GM18870 (cell line): ENCODE data around the gene C11orf16.
A peak's percentile ranks its signal among the peaks of the same experiment; 100 is the strongest.
"Not testable (repeated sequence)": the region's sequence is repeated elsewhere in the genome, so short reads cannot be mapped to it uniquely, and the experiment has no call there.

ENCODE experiments used
- ATAC-seq: cut with Tn5 transposase; IDR thresholded peaks from one replicate; pipeline ENCODE4 v1.9.1; 2021; ENCODE audit warnings: moderate library complexity; ENCODE audit not compliant: unreplicated experiment

Gene C11orf16, protein sequence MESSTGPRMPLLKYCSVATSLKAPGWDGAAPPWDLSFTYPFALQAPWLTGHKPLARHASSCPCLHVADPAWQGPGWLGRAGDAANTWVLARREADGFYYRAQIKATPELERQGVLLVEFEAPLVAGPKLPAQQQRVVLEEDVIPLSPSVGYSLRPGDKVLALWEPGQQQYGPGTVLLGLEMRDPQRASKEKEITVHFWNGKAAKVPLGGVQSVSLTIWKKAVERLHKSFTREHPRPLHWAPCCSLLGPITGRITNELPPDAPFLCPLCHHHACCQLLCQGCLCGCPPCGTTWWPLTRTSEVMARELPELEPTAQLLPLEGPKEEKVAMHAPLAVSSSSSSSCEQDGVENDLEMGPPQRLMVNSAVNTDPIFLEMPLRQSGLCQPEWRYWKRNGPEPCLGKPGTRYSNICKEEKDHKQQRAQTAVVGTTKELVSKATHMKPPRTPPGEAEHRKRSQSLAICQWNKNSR

DNA sequence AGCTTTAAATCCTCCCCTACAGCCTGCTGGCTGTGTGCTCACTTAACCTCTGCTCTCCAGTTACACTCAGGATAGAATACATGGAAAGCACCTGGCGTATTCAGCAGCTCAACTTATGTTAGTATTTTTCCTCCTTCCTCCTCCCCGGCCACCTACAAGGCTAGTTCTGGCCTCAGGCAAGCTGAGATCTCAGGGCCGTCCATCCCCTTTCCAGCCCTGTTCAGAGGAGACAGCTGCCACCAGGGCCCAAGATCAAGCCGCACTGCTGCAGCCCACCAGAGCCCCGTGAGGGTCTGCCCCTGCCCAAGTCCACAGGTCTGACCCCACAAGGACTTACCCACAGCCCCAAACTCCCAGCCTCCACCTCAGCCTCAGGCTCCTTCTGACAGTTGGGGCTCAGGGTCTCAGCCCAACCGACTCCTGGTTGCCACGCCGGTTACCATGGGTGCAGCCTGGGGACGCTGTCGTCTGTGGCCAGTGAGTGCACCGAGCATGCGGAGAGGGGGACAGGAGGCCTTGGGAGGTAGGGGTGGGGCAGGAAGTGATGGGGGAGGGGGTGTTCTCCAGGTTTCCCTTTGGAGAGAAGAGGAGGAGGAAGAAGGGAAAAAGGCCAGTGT lies at the start of gene C11orf16:
Gene C11orf16 (minus strand): TSS at position 384 of the 617 bp plus-strand sequence. CDS start 639 bp downstream, outside the sequence.
- no peak for ATAC-seq

- ATAC-seq: no peak
Observed at GRCh38 chr11:8980485-8980884, 47.7 kb upstream of the C11orf16 start.

DNA sequence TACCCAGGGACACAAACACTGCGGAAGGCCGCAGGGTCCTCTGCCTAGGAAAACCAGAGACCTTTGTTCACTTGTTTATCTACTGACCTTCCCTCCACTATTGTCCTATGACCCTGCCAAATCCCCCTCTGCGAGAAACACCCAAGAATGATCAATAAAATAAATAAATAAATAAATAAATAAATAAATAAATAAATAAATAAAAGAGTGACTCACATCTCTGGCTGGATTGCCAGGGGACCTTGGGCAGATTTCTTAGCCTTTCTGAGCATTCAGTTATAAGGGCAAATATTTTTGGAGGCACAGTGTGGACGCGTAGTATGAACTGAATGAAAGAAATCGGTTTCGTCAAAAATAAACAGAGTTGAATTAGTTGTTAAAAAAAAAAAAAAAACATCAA lies 46.6 kb upstream of the C11orf16 start:
- ATAC-seq: not testable (repeated sequence)

DNA sequence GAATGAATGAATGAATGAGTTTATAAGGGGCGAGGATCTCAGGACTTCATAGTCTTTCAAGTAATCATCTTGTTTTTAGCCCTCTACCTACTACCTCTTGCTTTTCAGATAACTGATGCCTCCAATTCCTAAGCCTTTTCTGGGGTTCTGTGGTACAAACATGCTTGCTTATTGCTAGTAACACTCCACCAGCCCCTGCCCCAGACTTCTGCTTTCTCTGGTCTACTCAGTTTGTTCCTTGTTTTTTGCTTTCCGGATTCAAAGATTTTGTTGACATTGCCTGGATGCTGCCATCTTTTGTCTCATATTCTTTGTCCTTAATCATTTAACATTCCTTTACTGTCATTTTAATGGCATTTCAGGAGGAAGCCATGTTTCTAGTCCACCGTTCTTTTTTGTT lies 40.4 kb upstream of the C11orf16 start:
- ATAC-seq: no peak

GRCh38 chr11:8971924-8972316 lies 39.2 kb upstream of the C11orf16 start:
- no peak for ATAC-seq

DNA sequence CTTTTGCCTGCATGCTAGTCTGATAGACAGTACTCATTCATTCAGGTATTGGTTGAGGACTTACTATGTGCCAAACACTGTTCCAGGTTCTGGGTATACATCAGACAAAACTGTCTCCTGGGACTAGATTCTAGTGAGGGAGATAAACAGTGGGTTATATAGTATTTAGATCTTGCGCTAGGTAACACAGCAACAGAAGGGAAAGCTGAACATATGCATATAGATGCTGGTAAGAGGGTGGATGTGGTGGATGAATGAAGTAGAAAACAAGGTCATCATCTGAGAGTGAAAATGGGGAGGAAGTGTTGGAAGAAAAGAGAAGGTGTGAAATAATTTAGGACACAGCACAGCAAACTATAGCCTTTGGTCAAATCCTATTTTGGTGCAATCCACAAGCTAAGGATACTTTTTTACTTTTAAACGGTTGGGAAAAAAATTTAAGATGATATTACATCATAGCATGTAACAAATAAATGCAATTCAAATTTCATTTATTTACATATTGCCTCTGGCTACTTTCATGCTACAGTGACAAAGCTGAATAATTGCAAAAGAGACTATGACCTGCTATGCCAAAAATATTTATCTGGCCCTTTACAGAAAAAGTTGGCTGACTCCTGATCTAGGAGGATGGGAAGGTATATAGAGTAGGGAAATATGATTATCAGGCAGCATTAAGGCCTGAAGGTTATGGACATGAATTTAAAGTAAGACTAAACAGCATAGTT lies 38.6 kb upstream of the C11orf16 start:
- no peak for ATAC-seq

- no peak for ATAC-seq
Observed at GRCh38 chr11:8967184-8967583, 34.4 kb upstream of the C11orf16 start.

GRCh38 chr11:8964324-8965320 lies 31.9 kb upstream of the C11orf16 start, which contains the start of gene TMEM9B:
TMEM9B (minus strand) TSS chr11:8964442; CDS start chr11:8964313, 129 bp downstream.
- ATAC-seq: peak; percentile 46

- ATAC-seq: peak; percentile 48
Observed at GRCh38 chr11:8963569-8964323, 31.0 kb upstream of the C11orf16 start.

GRCh38 chr11:8962841-8963240 lies 30.1 kb upstream of the C11orf16 start:
- ATAC-seq: no peak

GRCh38 chr11:8961401-8961800 lies 28.7 kb upstream of the C11orf16 start:
- no peak for ATAC-seq

DNA sequence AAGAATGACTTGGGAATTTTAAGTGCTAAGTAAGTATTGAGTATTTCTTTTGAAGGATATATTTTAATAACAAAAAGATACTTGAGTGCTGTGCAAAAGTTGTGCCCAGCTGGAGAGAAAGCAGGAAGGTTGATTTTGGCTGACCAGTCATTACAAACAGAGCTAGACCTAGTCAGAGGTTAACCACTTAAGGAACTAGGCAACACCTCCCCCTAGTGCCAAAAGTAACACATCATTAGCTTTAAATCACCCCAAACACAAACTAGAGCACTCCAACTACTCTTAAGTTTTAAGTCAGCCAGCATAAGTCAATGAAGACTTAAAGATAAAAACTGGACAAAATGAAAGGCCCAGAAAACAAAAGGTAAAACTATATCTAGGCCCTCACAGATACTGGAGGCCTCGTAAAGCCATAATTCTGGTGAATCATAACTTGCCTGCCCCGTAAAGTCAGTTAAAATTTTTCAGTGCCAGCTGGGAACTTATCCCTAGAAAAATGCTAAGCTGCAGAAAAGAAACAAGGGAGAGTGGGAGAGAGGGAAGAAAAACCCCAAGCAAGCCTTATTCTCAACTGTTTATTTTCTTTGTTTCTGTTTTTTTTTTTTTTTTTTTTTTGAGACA lies 26.9 kb upstream of the C11orf16 start:
- ATAC-seq: peak; percentile 71

DNA sequence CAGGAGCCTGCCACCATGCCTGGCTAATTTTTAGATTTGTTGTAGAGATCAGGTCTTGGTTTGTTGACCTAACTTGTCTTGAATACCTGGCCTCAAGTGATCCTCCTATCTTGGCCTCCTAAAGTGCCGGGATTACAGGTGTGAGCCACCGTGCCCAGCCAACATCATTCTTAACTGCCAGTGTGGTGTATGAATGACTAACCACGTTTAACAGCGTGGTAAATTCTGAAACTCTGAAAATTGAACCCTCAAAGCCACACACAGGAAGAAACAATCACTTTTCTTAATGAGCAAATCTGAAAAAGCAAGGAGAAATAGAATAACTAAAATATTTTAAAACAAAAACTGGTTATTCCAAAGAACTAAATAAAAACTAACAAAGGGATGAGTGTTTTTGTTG lies 24.1 kb upstream of the C11orf16 start:
- ATAC-seq: no peak

GRCh38 chr11:8948886-8949285 lies 16.1 kb upstream of the C11orf16 start:
- no peak for ATAC-seq

DNA sequence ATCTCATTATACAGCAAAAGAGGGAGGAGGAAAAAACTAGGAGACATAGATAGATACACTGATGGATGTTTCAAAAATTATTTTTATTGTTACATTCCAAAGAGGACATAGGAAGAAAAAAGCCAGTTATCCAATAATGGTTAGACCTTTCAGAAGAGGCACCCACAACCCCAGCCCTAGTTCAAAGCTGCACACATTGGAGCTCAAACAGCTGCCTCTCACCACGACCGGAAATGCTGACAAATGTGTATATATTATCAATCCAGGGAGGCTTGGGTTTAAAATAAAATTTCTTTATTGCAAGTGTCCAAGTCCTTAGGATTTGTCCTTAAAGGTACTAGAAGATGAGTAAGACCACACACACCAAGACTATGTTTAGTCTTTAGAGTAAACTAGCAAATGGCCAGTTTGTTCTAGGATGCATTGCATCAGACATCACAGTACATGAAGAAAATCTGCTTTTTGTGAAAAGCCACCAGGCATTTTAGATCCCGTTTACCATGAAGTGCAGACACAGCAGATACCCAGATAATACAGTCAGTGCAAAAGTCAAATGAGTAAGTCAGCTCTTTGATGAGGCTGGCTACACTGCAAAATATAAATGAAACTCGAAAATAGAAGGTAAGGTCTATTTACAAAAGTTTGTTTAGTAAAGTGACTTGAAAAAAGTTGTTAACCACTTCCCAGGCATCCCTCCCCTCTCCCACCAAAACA lies 14.6 kb upstream of the C11orf16 start:
- ATAC-seq: no peak

GRCh38 chr11:8942518-8943066 lies 9.8 kb upstream of the C11orf16 start, which contains the start of gene ASCL3:
ASCL3 (minus strand) TSS chr11:8943016; CDS start chr11:8938161, 4,855 bp downstream.
- no peak for ATAC-seq

DNA sequence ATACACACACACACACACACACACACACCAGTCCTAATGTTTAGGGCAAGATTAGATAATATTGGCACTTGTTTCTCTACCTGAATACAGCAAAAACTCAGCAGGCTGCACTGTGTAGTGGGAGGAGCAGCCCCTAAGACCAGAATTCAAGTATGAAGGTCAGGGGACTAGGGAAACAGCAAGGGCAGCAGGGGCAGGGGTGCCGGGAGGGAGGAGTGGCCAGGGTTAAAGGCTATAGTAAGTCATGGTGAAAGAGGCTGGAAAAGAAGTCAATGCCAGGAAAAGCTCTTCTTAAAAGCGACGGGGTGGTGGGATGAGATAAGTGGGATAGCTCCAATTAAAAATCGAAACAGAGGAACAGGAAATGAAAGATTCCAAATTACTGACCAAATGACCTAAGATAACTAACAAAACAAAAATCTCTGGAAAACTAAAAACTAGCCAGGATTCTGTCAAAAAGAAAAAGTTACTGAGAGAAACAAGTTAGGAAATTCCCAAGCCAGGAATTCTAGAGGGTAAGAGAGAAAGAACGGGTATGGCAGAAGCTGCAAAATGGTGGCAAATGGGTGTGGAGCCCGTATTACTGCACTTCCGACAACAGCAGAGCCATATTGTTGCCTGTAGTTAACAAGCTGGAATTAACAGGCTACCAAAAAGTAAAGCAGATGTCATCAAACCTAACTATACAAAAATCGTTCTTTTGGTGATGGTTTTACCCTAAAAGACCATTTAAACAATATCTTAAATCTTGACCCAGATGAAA lies 8.8 kb upstream of the C11orf16 start:
- ATAC-seq: no peak
